Measurements from ENCODE around the gene IPO5. TPM values are rescaled to one million over a fixed set of nuclear protein-coding genes. Genes with fewer than 3 reads are reported as not detected.
"Not testable (repeated sequence)": the region's sequence is repeated elsewhere in the genome, so short reads cannot be mapped to it uniquely, and the experiment has no call there.

Gene IPO5
- total and polyA plus RNA-seq, 4 donors = 35.6 to 128 (median 75.1) TPM

DNA sequence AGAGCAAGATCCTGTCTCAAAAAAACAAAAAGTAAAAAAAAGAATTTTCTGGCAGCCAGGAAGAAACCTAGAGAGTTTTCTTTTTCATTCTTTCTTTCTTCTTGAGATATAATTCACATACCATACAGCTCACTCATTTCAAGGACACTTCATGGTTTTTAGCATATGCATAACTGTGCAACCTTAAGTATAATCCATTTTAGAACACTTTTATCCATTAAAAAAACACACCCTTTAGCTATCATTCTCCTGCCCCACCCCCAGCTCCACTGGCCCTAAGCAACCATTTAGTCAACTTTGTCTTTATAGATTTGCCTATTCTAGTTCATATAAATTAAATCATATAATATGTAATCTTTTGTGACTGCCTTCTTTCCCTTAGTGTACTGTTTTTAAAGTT, 8.1 kb upstream of the IPO5 start:
- Histone ChIP-seq H3K4me3 (ENCODE audit: low read length in 2 of 2) (no peak overlapping the region), H3K9me3 (ENCODE audit: control insufficient read depth, low read length) (no peaks in the 10 kb centered on the region), H3K4me1 (ENCODE audit: control insufficient read depth in 1 of 2, insufficient read depth in 2 of 2, low read length in 2 of 2) (no peaks in the 10 kb centered on the region), H3K27ac (ENCODE audit: low read depth in 1 of 2, low read length in 2 of 2) (no peak overlapping the region), H3K27me3 (ENCODE audit: control insufficient read depth in 1 of 2, insufficient read depth in 2 of 2, low read length in 1 of 2) (no peaks in the 10 kb centered on the region), H3K36me3 (ENCODE audit: control insufficient read depth in 1 of 2, insufficient read depth in 2 of 2, low read length in 1 of 2) (no peaks in the 10 kb centered on the region)
- ATAC-seq (ENCODE audit: low FRiP score) (no peak), DNase-seq (no peak)
- intact Hi-C loops (cut with DNase I) = no loop called here

GRCh38 chr13:97945792-97946419, 7.6 kb upstream of the IPO5 start:
- no peak for DNase-seq
- intact Hi-C loops (cut with DNase I) = no loop called here
- no peak for ATAC-seq (ENCODE audit: low FRiP score)
- Histone ChIP-seq H3K9me3 (ENCODE audit: control insufficient read depth, low read length) (no peaks in the 10 kb centered on the region), H3K36me3 (ENCODE audit: control insufficient read depth in 1 of 2, insufficient read depth in 2 of 2, low read length in 1 of 2) (no peaks in the 10 kb centered on the region), H3K4me3 (ENCODE audit: low read length in 2 of 2) (no peak overlapping the region), H3K27me3 (ENCODE audit: control insufficient read depth in 1 of 2, insufficient read depth in 2 of 2, low read length in 1 of 2) (no peaks in the 10 kb centered on the region), H3K27ac (ENCODE audit: low read depth in 1 of 2, low read length in 2 of 2) (no peak overlapping the region), H3K4me1 (ENCODE audit: control insufficient read depth in 1 of 2, insufficient read depth in 2 of 2, low read length in 2 of 2) (no peaks in the 10 kb centered on the region)
- WGBS, 2 donors = 87 to 91% methylated on average over 5 of the region's 5 CpGs

DNA sequence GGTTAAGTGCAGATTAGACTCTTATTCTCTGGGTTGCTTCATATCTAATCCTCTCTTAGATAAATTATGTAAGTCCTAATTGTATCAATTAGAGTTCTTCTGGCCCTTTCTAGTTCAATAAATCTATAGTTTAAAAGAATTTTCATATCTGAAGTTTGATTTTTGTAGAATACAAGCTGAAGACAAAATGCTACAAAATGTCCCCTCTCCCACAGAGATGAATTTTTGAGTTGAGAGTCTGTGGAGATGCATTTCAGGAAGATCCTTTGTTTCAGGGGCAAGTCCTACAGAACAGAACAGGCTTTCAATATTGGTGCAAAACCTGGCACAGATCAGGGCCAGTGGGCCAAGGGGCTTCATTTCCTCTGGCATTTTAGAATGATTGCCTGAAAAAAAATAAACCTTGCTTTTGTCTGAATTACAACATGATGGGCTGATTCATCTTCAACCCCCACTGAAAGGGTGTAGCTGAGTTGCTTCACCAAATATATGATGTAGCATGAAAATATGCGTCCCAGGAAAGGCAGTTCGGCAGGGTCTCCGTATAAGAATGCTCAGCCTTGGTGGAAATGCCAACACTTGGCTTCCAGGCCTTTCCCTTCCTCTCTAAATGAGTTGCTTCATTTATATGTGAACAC, 6.4 kb upstream of the IPO5 start:
- Histone ChIP-seq H3K4me3 (ENCODE audit: low read length in 2 of 2) (no peak overlapping the region), H3K4me1 (ENCODE audit: control insufficient read depth in 1 of 2, insufficient read depth in 2 of 2, low read length in 2 of 2) (no peaks in the 10 kb centered on the region), H3K27ac (ENCODE audit: low read depth in 1 of 2, low read length in 2 of 2) (no peak overlapping the region), H3K36me3 (ENCODE audit: control insufficient read depth in 1 of 2, insufficient read depth in 2 of 2, low read length in 1 of 2) (no peaks in the 10 kb centered on the region), H3K27me3 (ENCODE audit: control insufficient read depth in 1 of 2, insufficient read depth in 2 of 2, low read length in 1 of 2) (no peaks in the 10 kb centered on the region), H3K9me3 (ENCODE audit: control insufficient read depth, low read length) (no peaks in the 10 kb centered on the region)
- whole genome bisulfite sequencing, 2 donors = 61 to 62% methylated on average over 3 of the region's 3 CpGs
- intact Hi-C loops (cut with DNase I) = no loop called here
- DNase-seq (no peak), ATAC-seq (ENCODE audit: low FRiP score) (no peak)

GRCh38 chr13:97948041-97948440, 5.4 kb upstream of the IPO5 start:
- ATAC-seq (ENCODE audit: low FRiP score) (no peak), DNase-seq (no peak)
- no peaks in the 10 kb centered on the region for H3K27me3 ChIP-seq (ENCODE audit: control insufficient read depth in 1 of 2, insufficient read depth in 2 of 2, low read length in 1 of 2)
- intact Hi-C loops (cut with DNase I) = no loop called here
- no peaks in the 10 kb centered on the region for H3K9me3 ChIP-seq (ENCODE audit: control insufficient read depth, low read length)
- no peaks in the 10 kb centered on the region for H3K4me1 ChIP-seq (ENCODE audit: control insufficient read depth in 1 of 2, insufficient read depth in 2 of 2, low read length in 2 of 2)
- H3K27ac ChIP-seq (ENCODE audit: low read depth in 1 of 2, low read length in 2 of 2) = no peak overlapping the region
- no peaks in the 10 kb centered on the region for H3K36me3 ChIP-seq (ENCODE audit: control insufficient read depth in 1 of 2, insufficient read depth in 2 of 2, low read length in 1 of 2)
- WGBS, 2 donors = 93% methylated on average over 3 of the region's 3 CpGs
- H3K4me3 ChIP-seq (ENCODE audit: low read length in 2 of 2) = no peak overlapping the region

GRCh38 chr13:97949316-97949715, 4.2 kb upstream of the IPO5 start:
- H3K9me3 ChIP-seq (ENCODE audit: control insufficient read depth, low read length); ATAC-seq (ENCODE audit: low FRiP score); intact Hi-C loops (cut with DNase I); H3K36me3 ChIP-seq (ENCODE audit: control insufficient read depth in 1 of 2, insufficient read depth in 2 of 2, low read length in 1 of 2); H3K4me1 ChIP-seq (ENCODE audit: control insufficient read depth in 1 of 2, insufficient read depth in 2 of 2, low read length in 2 of 2); DNase-seq; H3K27me3 ChIP-seq (ENCODE audit: control insufficient read depth in 1 of 2, insufficient read depth in 2 of 2, low read length in 1 of 2); H3K27ac ChIP-seq (ENCODE audit: low read depth in 1 of 2, low read length in 2 of 2); H3K4me3 ChIP-seq (ENCODE audit: low read length in 2 of 2): not testable (repeated sequence)
- WGBS, 2 donors = 92 to 95% methylated on average over 5 of the region's 5 CpGs

GRCh38 chr13:97951376-97951775, 2.1 kb upstream of the IPO5 start:
- intact Hi-C loops (cut with DNase I) = no loop called here
- H3K27ac ChIP-seq (ENCODE audit: low read depth in 1 of 2, low read length in 2 of 2) = no peak overlapping the region
- no peaks in the 10 kb centered on the region for H3K27me3 ChIP-seq (ENCODE audit: control insufficient read depth in 1 of 2, insufficient read depth in 2 of 2, low read length in 1 of 2)
- H3K36me3 ChIP-seq (ENCODE audit: control insufficient read depth in 1 of 2, insufficient read depth in 2 of 2, low read length in 1 of 2) = no peaks in the 10 kb centered on the region
- H3K4me3 ChIP-seq (ENCODE audit: low read length in 2 of 2) = no peak overlapping the region
- ATAC-seq (ENCODE audit: low FRiP score) (no peak), DNase-seq (no peak)
- H3K9me3 ChIP-seq (ENCODE audit: control insufficient read depth, low read length) = no peaks in the 10 kb centered on the region
- H3K4me1 ChIP-seq (ENCODE audit: control insufficient read depth in 1 of 2, insufficient read depth in 2 of 2, low read length in 2 of 2) = no peaks in the 10 kb centered on the region
- WGBS, 2 donors = 80 to 82% methylated on average over 4 of the region's 4 CpGs

DNA sequence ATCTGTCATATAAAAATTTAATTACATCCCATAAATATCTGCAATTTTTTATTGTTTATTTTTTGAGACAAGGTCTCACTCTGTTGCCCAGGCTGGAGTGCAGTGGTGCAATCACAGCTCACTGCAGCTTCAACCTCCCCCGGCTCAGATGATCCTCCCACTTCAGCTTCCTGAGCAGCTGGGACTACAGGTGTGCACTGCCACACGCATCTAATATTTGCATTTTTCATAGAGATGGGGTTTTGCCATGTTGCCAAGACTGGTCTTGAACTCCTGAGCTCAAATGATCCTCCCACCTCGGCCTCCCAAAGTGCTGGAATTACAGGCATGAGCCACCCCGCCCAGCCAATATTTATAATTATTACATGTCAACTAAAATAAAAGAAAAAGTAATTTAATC, 644 bp upstream of the IPO5 start:
- intact Hi-C loops (cut with DNase I); H3K4me1 ChIP-seq (ENCODE audit: control insufficient read depth in 1 of 2, insufficient read depth in 2 of 2, low read length in 2 of 2); H3K27ac ChIP-seq (ENCODE audit: low read depth in 1 of 2, low read length in 2 of 2); ATAC-seq (ENCODE audit: low FRiP score); H3K4me3 ChIP-seq (ENCODE audit: low read length in 2 of 2); H3K9me3 ChIP-seq (ENCODE audit: control insufficient read depth, low read length); H3K27me3 ChIP-seq (ENCODE audit: control insufficient read depth in 1 of 2, insufficient read depth in 2 of 2, low read length in 1 of 2); DNase-seq; H3K36me3 ChIP-seq (ENCODE audit: control insufficient read depth in 1 of 2, insufficient read depth in 2 of 2, low read length in 1 of 2): not testable (repeated sequence)
- 83 to 89% methylated on average over 4 of the region's 4 CpGs for WGBS, 2 donors

DNA sequence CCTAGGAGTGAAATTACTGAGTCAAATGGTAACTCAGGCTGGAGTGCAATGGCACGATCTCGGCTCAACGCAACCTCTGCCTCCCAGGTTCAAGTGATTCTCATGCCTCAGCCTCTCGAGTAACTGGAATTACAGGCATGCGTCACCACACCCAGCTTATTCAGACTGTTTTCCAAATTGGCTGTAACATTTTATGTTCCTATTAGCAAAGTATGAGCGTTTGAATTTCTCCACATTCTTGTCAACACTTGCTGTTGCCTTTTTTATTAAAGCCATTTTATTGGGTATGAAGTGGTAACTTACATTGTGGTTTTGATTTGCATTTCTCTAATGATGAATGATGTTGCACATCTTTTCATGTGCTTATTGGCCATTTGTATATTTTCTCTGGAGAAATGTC, 7.9 kb downstream of the IPO5 start:
- intact Hi-C loops (cut with DNase I) = no loop called here
- Histone ChIP-seq H3K9me3 (ENCODE audit: control insufficient read depth, low read length) (no peaks in the 10 kb centered on the region), H3K36me3 (ENCODE audit: control insufficient read depth in 1 of 2, insufficient read depth in 2 of 2, low read length in 1 of 2) (no peaks in the 10 kb centered on the region), H3K4me3 (ENCODE audit: low read length in 2 of 2) (no peak overlapping the region), H3K4me1 (ENCODE audit: control insufficient read depth in 1 of 2, insufficient read depth in 2 of 2, low read length in 2 of 2) (no peaks in the 10 kb centered on the region), H3K27ac (ENCODE audit: low read depth in 1 of 2, low read length in 2 of 2) (no peak overlapping the region), H3K27me3 (ENCODE audit: control insufficient read depth in 1 of 2, insufficient read depth in 2 of 2, low read length in 1 of 2) (no peaks in the 10 kb centered on the region)
- 79 to 85% methylated on average over 6 of the region's 6 CpGs for WGBS, 2 donors
- ATAC-seq (ENCODE audit: low FRiP score) (no peak), DNase-seq (no peak)

GRCh38 chr13:97962887-97963286, 9.4 kb downstream of the IPO5 start:
- Histone ChIP-seq H3K36me3 (ENCODE audit: control insufficient read depth in 1 of 2, insufficient read depth in 2 of 2, low read length in 1 of 2) (no peaks in the 10 kb centered on the region), H3K4me1 (ENCODE audit: control insufficient read depth in 1 of 2, insufficient read depth in 2 of 2, low read length in 2 of 2) (no peaks in the 10 kb centered on the region), H3K9me3 (ENCODE audit: control insufficient read depth, low read length) (no peaks in the 10 kb centered on the region), H3K27me3 (ENCODE audit: control insufficient read depth in 1 of 2, insufficient read depth in 2 of 2, low read length in 1 of 2) (no peaks in the 10 kb centered on the region), H3K4me3 (ENCODE audit: low read length in 2 of 2) (no peak overlapping the region), H3K27ac (ENCODE audit: low read depth in 1 of 2, low read length in 2 of 2) (no peak overlapping the region)
- no peak for DNase-seq
- WGBS, 2 donors = 80 to 91% methylated on average over 2 of the region's 2 CpGs
- intact Hi-C loops (cut with DNase I) = no loop called here
- ATAC-seq (ENCODE audit: low FRiP score) = no peak
